Lung (tissue), 12 donors: Measurements from ENCODE around the gene COL6A6. TPM values are rescaled to one million over a fixed set of nuclear protein-coding genes. Genes with fewer than 3 reads are reported as not detected.
"Not testable (repeated sequence)": the region's sequence is repeated elsewhere in the genome, so short reads cannot be mapped to it uniquely, and the experiment has no call there.

ENCODE experiments used
- ATAC-seq: fragments of 200-7000 bp; cut with Tn5 transposase; one replicate; pipeline ENCODE4 v1.9.1; 2020; ENCODE audit warnings: moderate number of reproducible peaks; ENCODE audit not compliant: insufficient read depth, low FRiP score
- DNase-seq, 3 donors: peaks; one replicate each; pipeline ENCODE4 v3.0.0-alpha.2; 2013 to 2017
- H3K27ac ChIP-seq, 2 donors: one replicate each; pipeline ENCODE4 v1.5.1; 2013; ENCODE audit warnings: mild to moderate bottlenecking in 2 of 2, moderate library complexity in 2 of 2, control low read depth in 1 of 2, inconsistent platforms in 1 of 2, low read depth in 1 of 2, low read length in 1 of 2
- H3K27me3 ChIP-seq, 3 donors: one replicate each; pipeline ENCODE4 v1.5.1; 2013; ENCODE audit warnings: low read length in 2 of 3; ENCODE audit not compliant: control insufficient read depth in 3 of 3, insufficient read depth in 3 of 3
- H3K36me3 ChIP-seq, 4 donors: one replicate each; pipeline ENCODE4 v1.5.1; 2013; ENCODE audit warnings: low read length in 4 of 4, mild to moderate bottlenecking in 1 of 4, moderate library complexity in 1 of 4; ENCODE audit not compliant: control insufficient read depth in 4 of 4, insufficient read depth in 4 of 4
- H3K4me1 ChIP-seq, 5 donors: one replicate each; pipeline ENCODE4 v1.5.1; 2013; ENCODE audit warnings: low read length in 5 of 5, mild to moderate bottlenecking in 2 of 5, moderate library complexity in 1 of 5; ENCODE audit not compliant: control insufficient read depth in 5 of 5, insufficient read depth in 5 of 5
- H3K4me3 ChIP-seq: one replicate; pipeline ENCODE4 v1.5.1; 2013; ENCODE audit warnings: mild to moderate bottlenecking, control low read depth, moderate library complexity
- H3K9ac ChIP-seq, 2 donors: one replicate each; pipeline ENCODE4 v1.5.1; 2013; ENCODE audit warnings: low read length in 2 of 2, control low read depth in 1 of 2; ENCODE audit not compliant: insufficient read depth in 1 of 2
- H3K9me3 ChIP-seq, 4 donors: one replicate each; pipeline ENCODE4 v1.5.1; 2013; ENCODE audit warnings: low read length in 3 of 4, mild to moderate bottlenecking in 1 of 4, moderate library complexity in 1 of 4; ENCODE audit not compliant: control insufficient read depth in 4 of 4, insufficient read depth in 3 of 4
- CTCF ChIP-seq: IDR thresholded peaks from 2 replicates; pipeline ENCODE4 v1.5.1; 2012; ENCODE audit warnings: mild to moderate bottlenecking; ENCODE audit errors: control extremely low read depth, extremely low read depth
- WGBS, 2 donors: extraction: QIAGEN DNeasy Blood & Tissue Kit; methylation state at CpG; one replicate each; pipeline ENCODE4 v1.1.7; 2013; 5-methylcytosine and 5-hydroxymethylcytosine counted together
- polyA plus RNA-seq, 2 donors: library from polyadenylated mRNA; stranded (reverse); fragments of 200-250 nt; gene quantifications; one replicate each; pipeline ENCODE4 v1.2.1, GENCODE V29; 2013
- total RNA-seq, 2 donors: library from RNA; depleted of rRNA in 1 of 2; stranded (reverse); fragments of >200 nt in 1 of 2; gene quantifications; one replicate each; pipeline ENCODE4 v1.2.1, GENCODE V29; 2014 to 2021
- donor health status: control.
- donor health status: control.
- donor health status: Bipolar disorder and iron deficiency.
- donor health status: healthy.
- donor health status: DM: yes; HTN: yes; CAD: no.

COL6A6 gene
- total and polyA plus RNA-seq, 4 donors, result 0.32 to 42.8 (median 3.8) TPM

- WGBS, 2 donors, result 94 to 97% methylated on average over 25 to 29 of the region's 29 CpGs
- no peak for ATAC-seq
- no peak for TF ChIP-seq CTCF
Observed at GRCh38 chr3:130546920-130547679, 30.1 kb downstream of the COL6A6 start.

GRCh38 chr3:130547680-130548065 lies 30.7 kb downstream of the COL6A6 start:
- not testable (repeated sequence) for ATAC-seq, DNase-seq, H3K4me3 ChIP-seq, H3K4me1 ChIP-seq, H3K9ac ChIP-seq, H3K9me3 ChIP-seq, H3K27ac ChIP-seq, H3K36me3 ChIP-seq, H3K27me3 ChIP-seq
- WGBS, 2 donors, result 91 to 92% methylated on average over 9 of the region's 9 CpGs

More at GRCh38 chr3:130546920-130547679, 30.1 kb downstream of the COL6A6 start:
- no peak for DNase-seq
- peaks cover 0 to 5% (median 1%) of the 10 kb centered on the region in 4 donors for H3K9me3 ChIP-seq
- H3K27ac ChIP-seq, result no peak overlapping the region
- no peak overlapping the region for H3K9ac ChIP-seq
- H3K4me3 ChIP-seq, result no peak overlapping the region
- H3K36me3 ChIP-seq, result peaks cover 0 to 2% (median 0%) of the 10 kb centered on the region in 4 donors
- no peaks in the 10 kb centered on the region for H3K27me3 ChIP-seq
- no peaks in the 10 kb centered on the region for H3K4me1 ChIP-seq

GRCh38 chr3:130548356-130548755 lies 31.4 kb downstream of the COL6A6 start:
- peak overlapping the region in 1 of 2 donors; percentile 49 for H3K9ac ChIP-seq
- H3K4me3 ChIP-seq, result no peak overlapping the region
- ATAC-seq (no peak), DNase-seq (no peak)
- H3K9me3 ChIP-seq, result peaks cover 4 to 7% (median 6%) of the 10 kb centered on the region in 4 donors
- no peak overlapping the region for H3K27ac ChIP-seq
- 85 to 92% methylated on average over 1 of the region's 1 CpG for WGBS, 2 donors
- no peak for TF ChIP-seq CTCF
- no peaks in the 10 kb centered on the region for H3K4me1 ChIP-seq
- H3K36me3 ChIP-seq, result peaks cover 0 to 2% (median 0%) of the 10 kb centered on the region in 4 donors
- no peaks in the 10 kb centered on the region for H3K27me3 ChIP-seq

- H3K9ac ChIP-seq, result no peak overlapping the region
- H3K9me3 ChIP-seq, result peaks cover under 1 to 5% (median 3%) of the 10 kb centered on the region in 4 donors
- DNase-seq, result peak; percentile 84 to 98 (median 97)
- TF ChIP-seq CTCF, result no peak
- H3K4me1 ChIP-seq, result peaks cover 0 to 39% (median 0%) of the 10 kb centered on the region in 5 donors
- ATAC-seq, result no peak
- H3K4me3 ChIP-seq, result no peak overlapping the region
- H3K27ac ChIP-seq, result no peak overlapping the region
- 61 to 78% methylated on average over 3 of the region's 3 CpGs for WGBS, 2 donors
- H3K27me3 ChIP-seq, result no peaks in the 10 kb centered on the region
- H3K36me3 ChIP-seq, result peaks cover 0 to 3% (median 0%) of the 10 kb centered on the region in 4 donors
Observed at GRCh38 chr3:130557336-130558035, 40.5 kb downstream of the COL6A6 start.
